ENCODE data around the gene ANKLE1. TPM values are rescaled to one million over a fixed set of nuclear protein-coding genes. Genes with fewer than 3 reads are reported as not detected.

The ANKLE1 gene
- total RNA-seq, 2 experiments from 2014 or later: 8.6 to 8.8 TPM

DNA sequence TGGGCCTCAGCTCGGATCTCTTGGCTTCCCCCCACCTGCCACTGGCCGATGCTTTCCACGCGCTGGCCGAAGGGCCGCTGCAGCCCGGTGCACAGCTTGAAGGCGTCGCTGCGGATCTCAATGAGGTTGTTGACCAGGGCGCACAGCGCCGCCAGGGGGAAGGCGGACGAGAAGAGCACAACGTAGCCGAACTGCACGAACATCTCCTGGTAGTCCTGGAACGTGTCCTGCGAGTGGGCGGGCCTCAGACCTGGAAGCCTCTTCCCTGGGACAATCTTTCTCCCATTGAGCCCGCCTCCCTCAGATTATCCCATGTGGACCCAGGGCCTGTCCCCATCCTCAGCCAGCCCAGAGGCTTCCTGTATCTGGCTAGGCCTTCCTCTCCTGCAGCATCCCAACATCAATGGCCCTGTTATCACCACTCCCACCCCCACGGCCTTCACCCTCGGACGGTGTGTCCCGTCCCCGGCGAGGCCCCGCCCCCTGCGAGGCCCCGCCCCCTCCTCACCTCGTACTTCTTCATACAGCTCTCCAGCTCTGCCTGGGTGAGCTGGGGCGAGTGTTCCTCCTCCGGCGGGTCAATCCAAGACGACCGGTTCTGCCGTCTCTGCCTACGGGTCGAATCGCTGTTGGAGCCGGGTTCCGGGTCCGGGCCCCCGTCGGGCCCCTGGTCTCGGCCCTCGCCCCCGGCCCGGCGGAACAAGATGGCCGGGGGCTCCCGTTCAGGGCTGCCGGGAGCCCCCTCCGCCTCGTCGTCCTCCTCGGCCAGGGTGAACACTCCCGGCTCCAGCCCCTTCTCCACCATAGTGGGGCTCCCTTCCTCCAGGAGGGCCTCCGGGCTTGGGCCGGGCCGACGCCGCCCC lies 46.2 kb downstream of the ANKLE1 start:
- Mint-ChIP-seq H3K4me1 (ENCODE audit: low read depth) (peaks cover 8% of the 10 kb centered on the region), H3K27me3 (ENCODE audit: low read depth) (no peaks in the 10 kb centered on the region), H3K9me3 (no peaks in the 10 kb centered on the region), H3K4me3 (peak overlapping the region; percentile 56), H3K27ac (no peak overlapping the region), H3K36me3 (ENCODE audit: low read depth) (no peaks in the 10 kb centered on the region)
- DNase-seq: peak; percentile 58
- CTCF ChIA-PET: no interaction called here
- intact Hi-C loops (cut with micrococcal nuclease): loop anchor here (1.0 kb wide), 1 partner anchor 19 kb away; the partner anchor contains the start of gene DDA1

GRCh38 chr19:17328517-17329365 lies 47.0 kb downstream of the ANKLE1 start:
- CTCF ChIA-PET: no interaction called here

DNA sequence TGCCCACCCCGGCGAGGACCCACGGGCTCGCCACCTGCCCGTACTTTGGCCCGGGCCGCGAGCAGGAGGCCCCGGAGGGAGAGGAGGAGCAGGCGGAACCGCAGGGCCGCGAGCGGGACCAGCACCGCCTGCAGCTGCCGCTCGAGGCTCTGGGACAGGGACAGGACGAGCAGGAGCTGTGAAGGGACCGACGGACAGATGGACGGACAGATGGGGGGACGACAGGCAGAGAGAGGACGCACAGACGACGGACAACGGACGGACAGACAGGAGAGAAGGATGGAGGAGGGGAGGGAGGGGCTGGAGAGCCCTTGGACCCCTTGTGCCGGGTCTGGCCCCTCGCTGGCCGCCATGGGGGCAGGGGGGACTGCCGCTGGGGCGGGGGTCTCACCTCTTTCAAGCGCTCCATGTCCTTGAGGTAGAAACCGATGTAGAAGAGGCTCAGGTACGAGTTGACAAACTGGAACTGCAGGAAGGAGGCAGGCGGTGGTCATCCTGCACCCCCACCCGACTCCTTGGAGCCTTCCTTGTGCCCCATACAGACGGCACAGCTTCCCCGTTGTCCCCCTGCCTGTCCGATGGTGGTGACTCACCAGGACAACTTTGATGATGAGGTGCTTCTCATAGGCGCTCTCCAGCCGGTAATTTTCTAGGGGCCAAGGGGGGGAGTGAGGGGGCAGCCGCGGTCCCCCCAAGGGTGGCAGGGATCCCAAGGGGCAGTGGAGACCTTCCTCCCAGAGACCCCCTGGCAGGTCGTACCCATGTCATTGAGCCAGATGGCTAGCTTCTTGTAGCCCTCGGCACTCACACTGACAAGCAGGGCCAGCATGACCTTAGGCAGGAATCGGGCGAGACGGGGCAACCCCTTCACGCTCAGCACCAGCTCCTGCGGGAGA lies 47.9 kb downstream of the ANKLE1 start:
- peaks cover 12% of the 10 kb centered on the region for H3K4me1 Mint-ChIP-seq (ENCODE audit: low read depth)
- H3K27me3 Mint-ChIP-seq (ENCODE audit: low read depth): no peaks in the 10 kb centered on the region
- H3K4me3 Mint-ChIP-seq: peak overlapping the region; percentile 27
- H3K27ac Mint-ChIP-seq: no peak overlapping the region
- no peaks in the 10 kb centered on the region for H3K36me3 Mint-ChIP-seq (ENCODE audit: low read depth)
- DNase-seq: no peak
- CTCF ChIA-PET: interaction anchor here (0.6 kb wide), 1 partner anchor 145 kb away, joined by 3 read pairs; no protein-coding TSS in a partner anchor
- intact Hi-C loops (cut with micrococcal nuclease): loop anchor here (10.0 kb wide), 1 partner anchor 425 kb away; the partner anchor contains the start of gene FCHO1
- no peaks in the 10 kb centered on the region for H3K9me3 Mint-ChIP-seq

More at GRCh38 chr19:17328517-17329365, 47.0 kb downstream of the ANKLE1 start:
- Mint-ChIP-seq H3K27me3 (ENCODE audit: low read depth) (no peaks in the 10 kb centered on the region), H3K27ac (no peak overlapping the region), H3K9me3 (no peaks in the 10 kb centered on the region), H3K36me3 (ENCODE audit: low read depth) (no peaks in the 10 kb centered on the region), H3K4me3 (peak overlapping the region; percentile 51), H3K4me1 (ENCODE audit: low read depth) (peaks cover 10% of the 10 kb centered on the region)
- DNase-seq: peak; percentile 20
- intact Hi-C loops (cut with micrococcal nuclease): loop anchor here (1.0 kb wide), 1 partner anchor 19 kb away; the partner anchor contains the start of gene DDA1

GRCh38 chr19:17330262-17331044 lies 48.8 kb downstream of the ANKLE1 start:
- no peaks in the 10 kb centered on the region for H3K36me3 Mint-ChIP-seq (ENCODE audit: low read depth)
- CTCF ChIA-PET: interaction anchor here (0.6 kb wide), 1 partner anchor 144 kb away, joined by 3 read pairs; no protein-coding TSS in a partner anchor
- H3K9me3 Mint-ChIP-seq: no peaks in the 10 kb centered on the region

GRCh38 chr19:17331045-17331558 lies 49.4 kb downstream of the ANKLE1 start:
- no peaks in the 10 kb centered on the region for H3K36me3 Mint-ChIP-seq (ENCODE audit: low read depth)
- H3K9me3 Mint-ChIP-seq: no peaks in the 10 kb centered on the region
- H3K4me1 Mint-ChIP-seq (ENCODE audit: low read depth): peaks cover 21% of the 10 kb centered on the region
- intact Hi-C loops (cut with micrococcal nuclease): loop anchor here (10.0 kb wide), 1 partner anchor 424 kb away; the partner anchor contains the start of gene FCHO1
- H3K27me3 Mint-ChIP-seq (ENCODE audit: low read depth): no peaks in the 10 kb centered on the region
- CTCF ChIA-PET: interaction anchor here (0.7 kb wide), 1 partner anchor 528 kb away, joined by 7 read pairs; the partner anchor contains the start of gene RPL18A
- H3K27ac Mint-ChIP-seq: no peak overlapping the region
- no peak for DNase-seq
- H3K4me3 Mint-ChIP-seq: no peak overlapping the region

More at GRCh38 chr19:17330262-17331044, 48.8 kb downstream of the ANKLE1 start:
- Mint-ChIP-seq H3K27me3 (ENCODE audit: low read depth) (no peaks in the 10 kb centered on the region), H3K27ac (no peak overlapping the region), H3K4me3 (no peak overlapping the region), H3K4me1 (ENCODE audit: low read depth) (peaks cover 19% of the 10 kb centered on the region)
- DNase-seq: no peak
- intact Hi-C loops (cut with micrococcal nuclease): loop anchor here (10.0 kb wide), 1 partner anchor 424 kb away; the partner anchor contains the start of gene FCHO1

DNA sequence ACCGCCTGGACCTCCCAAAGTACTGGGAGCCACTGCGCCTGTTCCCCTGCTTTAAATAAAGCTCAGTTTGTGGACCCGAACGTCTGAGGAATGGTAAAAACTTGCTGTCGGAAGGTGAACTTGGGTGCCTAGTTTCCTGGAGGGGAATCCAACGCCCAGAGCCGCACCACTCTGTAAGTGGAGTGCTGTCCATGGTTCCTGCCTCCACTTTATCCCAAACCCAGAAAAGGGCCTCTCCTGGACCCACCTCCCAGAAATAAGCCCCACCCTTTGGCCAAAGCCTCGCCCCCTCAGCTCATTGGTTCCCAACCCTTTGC lies 50.6 kb downstream of the ANKLE1 start:
- intact Hi-C loops (cut with micrococcal nuclease): loop anchor here (10.0 kb wide), 1 partner anchor 422 kb away; the partner anchor contains the start of gene FCHO1
- no peaks in the 10 kb centered on the region for H3K9me3 Mint-ChIP-seq
- no peaks in the 10 kb centered on the region for H3K36me3 Mint-ChIP-seq (ENCODE audit: low read depth)
- no peak for DNase-seq
- H3K27ac Mint-ChIP-seq: no peak overlapping the region
- CTCF ChIA-PET: interaction anchor here (0.8 to 1.2 kb wide), 4 partner anchors 23 to 148 kb away, joined by 3 to 4 read pairs (median 3); partner anchors contain the start of gene DDA1
- H3K4me3 Mint-ChIP-seq: no peak overlapping the region
- H3K27me3 Mint-ChIP-seq (ENCODE audit: low read depth): no peaks in the 10 kb centered on the region
- H3K4me1 Mint-ChIP-seq (ENCODE audit: low read depth): peaks cover 22% of the 10 kb centered on the region

- H3K4me1 Mint-ChIP-seq (ENCODE audit: low read depth): peaks cover 22% of the 10 kb centered on the region
- intact Hi-C loops (cut with micrococcal nuclease): loop anchor here (10.0 kb wide), 1 partner anchor 422 kb away; the partner anchor contains the start of gene FCHO1
- H3K36me3 Mint-ChIP-seq (ENCODE audit: low read depth): no peaks in the 10 kb centered on the region
- H3K27me3 Mint-ChIP-seq (ENCODE audit: low read depth): no peaks in the 10 kb centered on the region
- no peak overlapping the region for H3K27ac Mint-ChIP-seq
- no peak overlapping the region for H3K4me3 Mint-ChIP-seq
- DNase-seq: peak; percentile 49
- CTCF ChIA-PET: interaction anchor here (0.6 to 3.4 kb wide), 8 partner anchors 24 to 178 kb away, joined by 3 to 16 read pairs (median 3); partner anchors contain the start of gene DDA1
- no peaks in the 10 kb centered on the region for H3K9me3 Mint-ChIP-seq
Measured at GRCh38 chr19:17332677-17333581, 51.2 kb downstream of the ANKLE1 start.

DNA sequence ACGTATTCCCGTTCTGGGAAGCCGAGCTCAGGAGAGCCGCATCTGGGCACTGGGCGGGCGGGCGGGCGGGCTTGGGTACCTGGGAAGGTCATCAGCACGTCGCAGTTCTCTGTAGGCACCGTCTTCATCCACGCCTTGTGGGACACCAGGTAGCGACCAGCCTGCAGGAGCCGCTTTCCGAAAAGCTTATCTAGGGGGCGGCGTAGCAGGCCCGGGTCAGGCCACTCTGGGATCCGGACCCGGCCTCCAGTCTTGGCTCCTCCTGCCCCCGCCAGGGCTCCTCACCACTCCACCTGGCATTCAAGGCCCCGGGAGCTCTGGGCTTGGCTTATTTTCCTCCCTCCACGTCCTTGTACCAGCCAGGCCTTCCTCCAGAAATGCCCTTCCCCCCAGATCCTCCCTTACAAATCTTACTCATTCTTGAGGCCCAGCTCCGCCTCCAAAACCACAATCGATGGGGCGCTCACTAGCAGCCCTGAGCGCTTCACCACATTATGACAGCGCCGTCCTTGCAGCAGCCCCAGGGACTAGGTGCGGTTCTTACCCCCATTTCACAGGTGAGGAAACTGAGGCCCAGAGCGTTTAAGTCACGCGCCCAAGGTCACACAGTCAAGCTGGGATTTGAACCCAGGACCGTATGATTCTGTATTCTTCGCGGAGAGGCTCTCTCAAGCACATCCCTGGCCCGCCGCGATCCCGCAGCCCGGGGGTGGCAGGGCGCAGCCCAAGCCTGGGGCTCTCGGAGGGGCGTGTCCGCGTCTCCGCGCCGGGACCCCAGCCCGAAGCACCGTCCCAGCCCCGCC lies 52.1 kb downstream of the ANKLE1 start:
- H3K4me3 Mint-ChIP-seq: peak overlapping the region; percentile 74
- CTCF ChIA-PET: interaction anchor here (0.6 to 3.4 kb wide), 6 partner anchors 17 to 179 kb away, joined by 3 to 16 read pairs (median 3); no protein-coding TSS in a partner anchor
- H3K36me3 Mint-ChIP-seq (ENCODE audit: low read depth): peaks cover 3% of the 10 kb centered on the region
- no peaks in the 10 kb centered on the region for H3K27me3 Mint-ChIP-seq (ENCODE audit: low read depth)
- intact Hi-C loops (cut with micrococcal nuclease): loop anchor here (10.0 kb wide), 1 partner anchor 421 kb away; the partner anchor contains the start of gene FCHO1
- peaks cover 30% of the 10 kb centered on the region for H3K4me1 Mint-ChIP-seq (ENCODE audit: low read depth)
- peak; percentile 90 for DNase-seq
- H3K27ac Mint-ChIP-seq: peak overlapping the region; percentile 63
- H3K9me3 Mint-ChIP-seq: no peaks in the 10 kb centered on the region

All from activated naive CD4-positive, alpha-beta T cell treated with anti-CD3 and anti-CD28 coated beads for 36 hours (primary cell).